Suprapubic skin (tissue), 4 donors: ENCODE results near the gene PDCD5.

Experiments used
- CTCF ChIP-seq, 2 donors: fragments of 200-600 bp in 1 of 2; fragments of 450-650 bp in 1 of 2; sonication (generic) in 1 of 2; IDR thresholded peaks; one replicate each; pipeline ENCODE4 v1.5.1; 2016 to 2019; ENCODE audit warnings: antibody characterized with exemption in 2 of 2, mild to moderate bottlenecking in 1 of 2, moderate library complexity in 1 of 2
- EP300 ChIP-seq: sonication (generic); formaldehyde crosslinking; IDR thresholded peaks from one replicate; pipeline ENCODE4 v1.6.1; 2017; ENCODE audit warnings: antibody characterized with exemption
- POLR2A ChIP-seq, 2 donors: fragments of 450-650 bp; IDR thresholded peaks; one replicate each; pipeline ENCODE4 v1.6.1; 2017; ENCODE audit warnings: antibody characterized with exemption in 2 of 2, mild to moderate bottlenecking in 2 of 2, moderate library complexity in 2 of 2
- POLR2AphosphoS5 ChIP-seq, 3 donors: sonication (generic); formaldehyde crosslinking; IDR thresholded peaks; one replicate each; pipeline ENCODE4 v1.6.1; 2017; ENCODE audit warnings: antibody characterized with exemption in 3 of 3

GRCh38 chr19:32611161-32611560 is 30.2 kb downstream of the PDCD5 start:
- TF ChIP-seq POLR2AphosphoS5 (IDR thresholded peaks at IDR 0.05) (no peak), EP300 (no peak), CTCF (IDR thresholded peaks at IDR 0.05) (no peak), POLR2A (IDR thresholded peaks at IDR 0.05) (no peak)
